Myometrial cell (primary cell): Measurements from ENCODE around the gene GTF2A2. TPM values are rescaled to one million over a fixed set of nuclear protein-coding genes. Genes with fewer than 3 reads are reported as not detected.

ENCODE experiments used
- total RNA-seq: library from RNA; depleted of rRNA; stranded (reverse); fragments of >200 nt; gene quantifications from 2 replicates; pipeline ENCODE4 v1.2.3, GENCODE V29; 2015

GTF2A2 gene, protein sequence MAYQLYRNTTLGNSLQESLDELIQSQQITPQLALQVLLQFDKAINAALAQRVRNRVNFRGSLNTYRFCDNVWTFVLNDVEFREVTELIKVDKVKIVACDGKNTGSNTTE
- total RNA-seq = 59.4 and 84.0 TPM in 2 replicates

DNA sequence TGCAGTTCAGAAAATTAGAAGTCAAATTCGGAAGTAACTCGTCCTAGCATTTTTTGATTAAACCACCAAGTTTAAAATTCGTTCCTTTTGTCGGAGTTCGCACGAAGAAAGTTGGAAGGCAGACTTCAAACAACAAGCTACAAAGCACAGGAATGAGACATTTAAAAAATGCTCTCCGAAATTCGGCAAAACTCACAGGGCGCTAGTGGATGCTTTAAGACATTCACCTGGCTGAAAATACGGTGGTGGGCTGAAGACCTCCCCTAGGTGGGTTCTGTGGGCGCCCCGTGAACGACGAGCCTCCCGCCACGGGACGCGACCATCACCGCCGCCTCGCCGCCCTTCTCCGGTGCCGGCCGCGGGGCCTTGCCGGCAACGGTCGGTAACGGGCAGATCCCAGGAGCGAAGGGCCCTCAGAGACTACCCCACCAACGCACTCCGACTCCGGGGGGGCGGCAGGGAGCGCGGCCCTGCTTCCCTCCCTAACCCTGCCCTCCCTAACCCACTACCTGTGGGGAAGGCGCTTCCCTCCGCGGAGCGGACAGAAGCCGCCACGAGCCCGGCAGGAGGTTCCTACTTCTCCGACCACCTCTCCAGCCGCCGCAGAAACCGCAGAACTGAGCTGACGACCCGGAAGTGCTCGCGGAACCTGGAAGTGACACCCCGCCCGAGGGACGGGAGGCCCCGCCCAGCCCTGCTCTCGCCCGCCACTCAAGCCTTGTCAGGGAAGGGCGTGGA lies at the start of gene GTF2A2:
TSS of gene GTF2A2 (minus strand) at position 619 of the 738 bp plus-strand sequence. CDS start 5,238 bp downstream, outside the sequence.

GRCh38 chr15:59688782-59689625 lies 31.7 kb upstream of the GTF2A2 start, which contains the start of gene BNIP2:
BNIP2 (minus strand) TSS chr15:59689320; CDS start chr15:59682457, 6,863 bp downstream.

GRCh38 chr15:59611276-59612260 lies 45.7 kb downstream of the GTF2A2 start, which contains the start of gene GCNT3:
GCNT3 (plus strand) TSS chr15:59611783; CDS start chr15:59618239, 6,456 bp downstream.

Other genes starting within 250 kb of the GTF2A2 start
- 0.29 and 1.2 TPM in 2 replicates for gene FAM81A, start 219.3 kb downstream of the GTF2A2 start, total RNA-seq
- not detected in 2 replicates for gene GCNT3, start 45.7 kb downstream of the GTF2A2 start, total RNA-seq
- 69.8 and 124 TPM in 2 replicates for gene BNIP2, start 31.8 kb upstream of the GTF2A2 start, total RNA-seq